Suprapubic skin (tissue), 4 donors: Measurements from ENCODE around the gene LETM1. TPM values are rescaled to one million over a fixed set of nuclear protein-coding genes. Genes with fewer than 3 reads are reported as not detected.
A peak's percentile ranks its signal among the peaks of the same experiment; 100 is the strongest.

ENCODE experiments used
- DNase-seq, 2 donors: peaks; one replicate each; pipeline ENCODE4 v3.0.0-alpha.2; 2019; ENCODE audit warnings: low spot score in 2 of 2
- H3K27ac ChIP-seq: fragments of 200-600 bp; sonication (generic); one replicate; pipeline ENCODE4 v1.5.1; 2019
- H3K27me3 ChIP-seq: fragments of 200-600 bp; sonication (generic); one replicate; pipeline ENCODE4 v1.5.1; 2019
- H3K36me3 ChIP-seq: fragments of 200-600 bp; sonication (generic); one replicate; pipeline ENCODE4 v1.5.1; 2019
- H3K4me1 ChIP-seq: fragments of 200-600 bp; sonication (generic); one replicate; pipeline ENCODE4 v1.5.1; 2019
- H3K4me3 ChIP-seq: fragments of 200-600 bp; sonication (generic); one replicate; pipeline ENCODE4 v1.5.1; 2019; ENCODE audit warnings: mild to moderate bottlenecking
- H3K9me3 ChIP-seq: fragments of 200-600 bp; sonication (generic); one replicate; pipeline ENCODE4 v1.5.1; 2019
- CTCF ChIP-seq, 2 donors: fragments of 200-600 bp in 1 of 2; fragments of 450-650 bp in 1 of 2; sonication (generic) in 1 of 2; IDR thresholded peaks; one replicate each; pipeline ENCODE4 v1.5.1; 2016 to 2019; ENCODE audit warnings: antibody characterized with exemption in 2 of 2, mild to moderate bottlenecking in 1 of 2, moderate library complexity in 1 of 2
- EP300 ChIP-seq: sonication (generic); formaldehyde crosslinking; IDR thresholded peaks from one replicate; pipeline ENCODE4 v1.6.1; 2017; ENCODE audit warnings: antibody characterized with exemption
- POLR2A ChIP-seq, 2 donors: fragments of 450-650 bp; IDR thresholded peaks; one replicate each; pipeline ENCODE4 v1.6.1; 2017; ENCODE audit warnings: antibody characterized with exemption in 2 of 2, mild to moderate bottlenecking in 2 of 2, moderate library complexity in 2 of 2
- POLR2AphosphoS5 ChIP-seq, 3 donors: sonication (generic); formaldehyde crosslinking; IDR thresholded peaks; one replicate each; pipeline ENCODE4 v1.6.1; 2017; ENCODE audit warnings: antibody characterized with exemption in 3 of 3
- WGBS: methylation state at CpG from one replicate; pipeline ENCODE4 v1.1.5; 2018; 5-methylcytosine and 5-hydroxymethylcytosine counted together
- total RNA-seq, 4 donors: library from RNA; depleted of rRNA; stranded (reverse); fragments of >200 nt; gene quantifications; one replicate each; pipeline ENCODE4 v1.1.0, GENCODE V29; 2016

The LETM1 gene
- total RNA-seq, 4 donors from 2014 or later, result 64.0 to 73.5 (median 65.2) TPM

GRCh38 chr4:1864076-1865008, 8.4 kb upstream of the LETM1 start:
- H3K4me3 ChIP-seq, result no peak overlapping the region
- H3K4me1 ChIP-seq, result peaks cover 6% of the 10 kb centered on the region
- TF ChIP-seq CTCF (IDR thresholded peaks at IDR 0.05) (no peak), POLR2AphosphoS5 (IDR thresholded peaks at IDR 0.05) (no peak), POLR2A (IDR thresholded peaks at IDR 0.05) (no peak), EP300 (no peak)
- no peak overlapping the region for H3K27ac ChIP-seq
- no peak for DNase-seq
- no peaks in the 10 kb centered on the region for H3K27me3 ChIP-seq
- no peaks in the 10 kb centered on the region for H3K36me3 ChIP-seq
- 87% methylated on average over 14 of the region's 17 CpGs for WGBS
- no peaks in the 10 kb centered on the region for H3K9me3 ChIP-seq

- WGBS, result 90% methylated on average over 11 of the region's 11 CpGs
- Histone ChIP-seq H3K27me3 (no peaks in the 10 kb centered on the region), H3K36me3 (no peaks in the 10 kb centered on the region), H3K4me1 (peaks cover 6% of the 10 kb centered on the region), H3K9me3 (no peaks in the 10 kb centered on the region), H3K4me3 (no peak overlapping the region), H3K27ac (no peak overlapping the region)
- no peak for TF ChIP-seq CTCF (IDR thresholded peaks at IDR 0.05)
- TF ChIP-seq POLR2AphosphoS5 (IDR thresholded peaks at IDR 0.05), result no peak
- no peak for TF ChIP-seq EP300
- TF ChIP-seq POLR2A (IDR thresholded peaks at IDR 0.05), result no peak
- DNase-seq, result no peak
Observed at GRCh38 chr4:1863297-1864033, 7.5 kb upstream of the LETM1 start.

- no peak for DNase-seq
- H3K4me1 ChIP-seq, result peaks cover 11% of the 10 kb centered on the region
- no peaks in the 10 kb centered on the region for H3K9me3 ChIP-seq
- no peaks in the 10 kb centered on the region for H3K36me3 ChIP-seq
- no peak overlapping the region for H3K4me3 ChIP-seq
- H3K27me3 ChIP-seq, result no peaks in the 10 kb centered on the region
- H3K27ac ChIP-seq, result no peak overlapping the region
- WGBS, result 69% methylated on average over 14 of the region's 14 CpGs
- TF ChIP-seq POLR2A (IDR thresholded peaks at IDR 0.05) (no peak), CTCF (IDR thresholded peaks at IDR 0.05) (no peak), EP300 (no peak), POLR2AphosphoS5 (IDR thresholded peaks at IDR 0.05) (no peak)
Observed at GRCh38 chr4:1862961-1863296, 7.0 kb upstream of the LETM1 start.

GRCh38 chr4:1862055-1862911, 6.3 kb upstream of the LETM1 start:
- peaks cover 16% of the 10 kb centered on the region for H3K4me1 ChIP-seq
- 32% methylated on average over 19 of the region's 45 CpGs for WGBS
- H3K36me3 ChIP-seq, result no peaks in the 10 kb centered on the region
- H3K27me3 ChIP-seq, result no peaks in the 10 kb centered on the region
- peak overlapping the region; percentile 36 for H3K4me3 ChIP-seq
- no peak overlapping the region for H3K27ac ChIP-seq
- H3K9me3 ChIP-seq, result no peaks in the 10 kb centered on the region
- no peak for DNase-seq
- TF ChIP-seq POLR2AphosphoS5 (IDR thresholded peaks at IDR 0.05) (no peak), POLR2A (IDR thresholded peaks at IDR 0.05) (no peak), EP300 (no peak), CTCF (IDR thresholded peaks at IDR 0.05) (no peak)
